Superior temporal gyrus (tissue), 1 donor: ENCODE data around the gene VPS37C.
"Not testable (repeated sequence)": the region's sequence is repeated elsewhere in the genome, so short reads cannot be mapped to it uniquely, and the experiment has no call there.

Experiments
- DNase-seq: peaks from one replicate; pipeline ENCODE4 v3.0.0-alpha.2; 2016; ENCODE audit errors: extremely low spot score

VPS37C gene

GRCh38 chr11:61161190-61162091, at the start of gene VPS37C:
Gene VPS37C, minus strand, starts transcription at chr11:61161426. Its CDS starts 22,597 bp downstream, at chr11:61138829.
- DNase-seq: peak; percentile 89

DNA sequence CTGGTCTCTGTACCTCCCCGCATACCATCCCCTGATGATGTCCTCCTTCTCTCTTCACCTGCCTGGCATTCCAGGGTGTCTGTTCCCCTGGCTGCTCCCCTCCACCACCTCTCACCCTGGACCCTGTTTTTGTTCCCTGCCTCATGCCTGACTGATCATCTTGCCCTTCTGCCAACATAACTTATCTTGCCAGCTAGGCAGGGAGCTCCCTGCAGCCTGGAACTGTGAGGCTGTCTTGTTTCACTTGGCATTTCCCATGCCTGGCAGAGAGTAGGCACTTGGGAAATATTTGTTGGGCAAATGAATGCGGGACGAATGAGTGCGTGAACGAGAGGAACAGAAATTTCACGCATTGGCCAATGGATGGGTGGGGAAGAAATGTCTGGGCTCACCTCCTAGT, 49.4 kb upstream of the VPS37C start:
- not testable (repeated sequence) for DNase-seq

- not testable (repeated sequence) for DNase-seq
Measured at GRCh38 chr11:61207636-61208310, 46.5 kb upstream of the VPS37C start.

DNA sequence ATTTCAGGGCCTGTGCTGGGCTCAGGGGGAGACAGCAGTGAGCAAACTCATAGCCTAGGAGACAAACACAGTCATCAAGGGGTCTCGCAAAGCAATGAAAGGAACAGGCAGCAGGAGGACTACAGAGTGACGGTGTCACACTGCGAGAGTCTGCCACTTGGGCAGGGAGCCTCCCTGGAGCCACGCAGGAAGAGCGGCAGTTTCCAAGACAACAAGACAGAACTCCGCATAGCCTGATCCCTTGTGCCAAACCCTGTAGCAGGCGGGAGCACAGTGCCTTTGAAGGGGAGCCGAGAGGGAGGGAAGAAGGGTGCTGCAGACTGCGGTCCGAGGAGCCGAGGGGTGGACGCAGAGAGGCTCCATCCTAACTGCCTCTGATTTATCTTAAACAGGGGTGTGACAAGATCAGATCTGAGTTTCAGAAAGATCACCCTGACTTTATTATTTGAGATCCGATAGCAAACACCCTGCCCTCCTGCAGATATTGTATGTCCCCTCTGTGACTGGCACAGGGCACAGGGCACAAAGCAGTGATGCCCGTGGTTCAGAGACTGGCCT, 43.4 kb upstream of the VPS37C start:
- not testable (repeated sequence) for DNase-seq

DNA sequence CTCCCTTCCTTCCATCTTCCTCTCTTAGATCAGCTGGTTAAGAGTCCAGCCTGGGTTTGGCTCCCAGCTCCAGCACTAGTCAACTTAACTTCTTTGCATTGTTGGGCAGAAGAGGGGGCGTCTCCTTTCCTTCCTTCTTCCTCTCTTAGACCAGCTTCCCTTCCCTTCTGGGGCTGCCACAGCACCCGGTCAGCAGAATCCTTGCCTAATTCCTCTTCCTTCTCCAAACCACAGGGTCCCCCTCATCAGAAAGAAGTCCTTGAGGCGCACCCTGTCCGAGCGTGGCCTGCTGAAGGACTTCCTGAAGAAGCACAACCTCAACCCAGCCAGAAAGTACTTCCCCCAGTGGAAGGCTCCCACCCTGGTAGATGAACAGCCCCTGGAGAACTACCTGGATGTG, 42.6 kb upstream of the VPS37C start:
- not testable (repeated sequence) for DNase-seq

DNA sequence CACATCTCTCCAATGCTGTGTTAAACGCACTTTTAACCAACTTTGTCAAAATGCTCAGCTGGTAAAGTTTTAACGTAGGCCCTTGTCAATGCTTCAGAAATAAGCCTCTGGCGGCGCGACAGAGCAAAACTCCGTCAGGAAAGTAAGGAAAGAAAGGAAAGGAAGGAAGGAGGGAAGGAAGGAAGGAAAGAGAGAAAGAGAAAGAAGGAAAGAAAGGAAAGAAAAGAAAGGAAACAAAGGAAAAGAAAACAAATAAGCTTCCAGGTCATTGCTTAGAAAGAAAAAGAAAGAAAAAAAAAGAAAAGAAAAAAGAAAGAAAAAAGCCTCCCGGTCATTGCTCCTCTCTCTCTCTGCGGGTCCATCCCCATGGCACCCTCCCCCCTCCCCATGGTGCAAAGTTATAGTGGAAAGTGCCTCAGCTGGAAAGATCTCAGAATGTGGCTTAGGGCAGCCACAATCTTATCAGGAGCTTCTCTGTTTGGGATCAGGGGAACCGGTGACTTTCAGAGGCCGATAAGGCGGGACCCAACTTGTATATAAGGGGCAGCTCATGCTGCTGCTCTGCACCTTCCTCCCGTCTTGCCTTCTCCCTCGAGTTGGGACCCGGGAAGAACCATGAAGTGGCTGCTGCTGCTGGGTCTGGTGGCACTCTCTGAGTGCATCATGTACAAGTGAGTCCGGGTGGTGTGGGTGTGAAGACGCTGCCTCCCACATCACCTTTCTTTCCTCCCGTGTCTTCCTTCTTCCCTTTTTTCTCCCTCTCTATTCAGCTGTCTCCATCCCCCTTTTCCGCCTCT, 41.9 kb upstream of the VPS37C start, which contains the start of gene PGA3:
Gene PGA3, plus strand, starts transcription at position 566 of the 797 bp plus-strand sequence. Its CDS starts 50 bp downstream, at position 616.
- not testable (repeated sequence) for DNase-seq

DNA sequence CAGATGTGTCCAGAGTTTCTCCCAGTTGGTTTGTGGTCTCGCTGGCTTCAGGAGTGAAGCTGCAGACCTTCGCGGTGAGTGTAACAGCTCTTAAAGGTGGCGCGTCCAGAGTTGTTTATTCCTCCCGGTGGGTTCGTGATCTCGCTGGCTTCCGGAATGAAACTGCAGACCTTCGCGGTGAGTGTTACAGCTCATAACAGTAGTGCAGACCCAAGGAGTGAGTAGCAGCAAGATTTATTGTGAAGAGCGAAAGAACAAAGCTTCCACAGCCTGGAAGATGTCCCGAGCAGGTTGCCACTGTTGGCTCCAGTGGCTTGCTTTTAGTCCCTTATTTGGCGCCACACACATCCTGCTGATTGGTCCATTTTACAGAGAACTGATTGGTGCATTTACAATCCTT, 40.2 kb upstream of the VPS37C start:
- no peak for DNase-seq

- no peak for DNase-seq
Measured at GRCh38 chr11:61198948-61199523, 37.8 kb upstream of the VPS37C start.

- no peak for DNase-seq
Measured at GRCh38 chr11:61198361-61198760, 37.1 kb upstream of the VPS37C start.

DNA sequence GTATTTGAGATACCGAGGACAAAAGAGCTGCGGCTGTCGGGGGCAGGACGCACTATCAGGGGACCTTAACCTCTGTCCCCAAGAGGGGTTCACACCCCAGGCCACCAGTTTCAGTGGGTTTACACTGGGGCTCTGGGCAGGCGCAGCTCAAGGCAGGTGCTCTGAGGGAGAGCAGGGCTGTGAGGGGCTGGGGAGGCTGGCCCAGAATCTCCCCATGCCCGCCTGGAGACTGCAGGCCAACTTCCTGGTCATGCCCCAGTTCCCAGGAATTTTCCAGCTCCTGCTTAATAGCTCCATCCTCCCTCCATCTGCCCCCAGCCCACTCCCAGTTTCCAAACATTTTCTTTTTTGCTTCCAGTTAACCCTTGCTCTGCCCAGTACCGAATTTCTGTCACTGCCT, 34.5 kb upstream of the VPS37C start:
- DNase-seq: no peak

- DNase-seq: no peak
Measured at GRCh38 chr11:61194981-61195695, 33.9 kb upstream of the VPS37C start.

DNA sequence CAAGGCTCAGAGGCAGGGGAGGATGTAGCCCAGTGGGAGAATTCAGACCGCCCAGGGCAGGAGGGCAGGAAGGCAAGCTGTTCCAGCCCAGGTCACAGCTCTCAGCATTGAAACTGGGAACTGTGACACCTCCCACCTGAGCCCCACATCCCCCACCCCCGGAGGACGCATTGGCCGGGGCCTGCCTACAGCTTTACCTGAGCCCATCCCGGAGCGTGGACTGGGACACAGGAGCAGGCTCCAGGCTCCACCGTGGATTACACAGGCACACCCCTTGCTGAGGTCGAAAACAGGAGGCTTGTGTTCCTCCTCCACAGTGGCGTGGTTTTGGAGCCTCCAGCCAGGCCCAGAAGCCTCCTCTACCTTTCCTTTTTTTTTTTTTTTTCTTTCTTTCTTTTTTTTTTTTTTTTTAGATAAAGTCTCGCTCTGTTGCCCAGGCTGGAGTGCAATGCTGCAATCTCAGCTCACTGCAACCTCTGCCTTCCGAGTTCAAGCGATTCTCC, 33.0 kb upstream of the VPS37C start:
- DNase-seq: no peak

- no peak for DNase-seq
Measured at GRCh38 chr11:61193596-61193995, 32.4 kb upstream of the VPS37C start.

GRCh38 chr11:61189933-61190332, 28.7 kb upstream of the VPS37C start:
- no peak for DNase-seq

- DNase-seq: peak; percentile 92
Measured at GRCh38 chr11:61187505-61188130, 26.4 kb upstream of the VPS37C start.

- no peak for DNase-seq
Measured at GRCh38 chr11:61186504-61186903, 25.3 kb upstream of the VPS37C start.

GRCh38 chr11:61183645-61184044, 22.4 kb upstream of the VPS37C start:
- no peak for DNase-seq

- no peak for DNase-seq
Measured at GRCh38 chr11:61181489-61181888, 20.3 kb upstream of the VPS37C start.

DNA sequence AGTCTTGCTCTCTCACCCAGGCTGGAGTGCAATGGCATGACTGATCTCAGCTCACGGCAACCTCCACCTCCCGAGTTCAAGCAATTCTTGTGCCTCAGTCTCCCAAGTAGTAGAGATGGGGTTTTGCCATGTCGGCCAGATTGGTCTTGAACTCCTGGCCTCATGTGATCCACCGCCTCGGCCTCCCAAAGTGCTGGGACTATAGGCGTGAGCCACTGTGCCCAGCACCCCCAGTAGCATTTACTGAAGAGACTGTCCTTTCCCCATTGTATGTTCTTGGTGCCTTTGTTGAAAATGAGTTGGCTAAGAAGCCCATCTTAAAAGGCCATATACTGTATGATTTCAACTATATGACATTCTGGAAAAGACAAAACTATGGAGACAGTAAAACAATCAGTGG, 19.0 kb upstream of the VPS37C start:
- not testable (repeated sequence) for DNase-seq

DNA sequence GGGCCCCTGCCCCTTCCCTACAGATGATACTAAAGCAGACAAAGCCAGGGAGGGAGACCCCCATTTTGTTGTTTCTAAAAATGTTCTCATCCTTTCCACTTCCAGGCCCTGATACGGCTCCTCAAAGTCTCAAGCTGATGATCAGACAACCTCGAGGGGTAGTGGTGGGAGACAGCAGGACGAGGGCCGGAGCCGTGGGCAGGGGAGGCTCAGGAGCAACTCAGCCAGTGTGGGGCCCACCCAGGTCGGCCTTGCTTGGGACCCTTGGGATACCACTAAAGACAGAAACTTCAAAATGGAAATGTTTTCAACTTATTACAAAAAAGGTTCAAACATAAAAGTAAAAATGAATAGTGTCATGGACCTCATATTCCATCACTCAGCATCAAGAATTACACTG, 15.2 kb upstream of the VPS37C start:
- DNase-seq: no peak
